ENCODE measurements around the gene NEU1.

The NEU1 gene

DNA sequence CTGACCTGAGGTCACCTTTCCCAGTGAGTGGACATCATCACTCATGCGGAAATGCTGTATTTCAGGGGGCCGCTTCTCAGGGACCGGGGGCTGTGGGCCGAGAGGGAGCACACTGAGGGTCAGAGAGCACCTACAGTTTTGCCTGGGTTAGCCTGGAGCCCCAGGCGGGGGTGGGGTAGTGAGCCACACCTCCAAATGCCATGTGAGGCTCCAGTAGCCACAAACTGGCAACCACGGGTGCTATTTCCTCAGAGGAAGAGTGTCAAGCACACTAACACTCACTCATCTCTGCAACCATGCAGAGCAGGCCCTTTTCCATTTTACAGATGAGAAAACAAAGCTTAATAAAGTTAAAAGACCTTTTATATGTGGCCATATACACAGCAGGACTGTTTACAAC lies 30.2 kb upstream of the NEU1 start:
- no peak for DNase-seq

DNA sequence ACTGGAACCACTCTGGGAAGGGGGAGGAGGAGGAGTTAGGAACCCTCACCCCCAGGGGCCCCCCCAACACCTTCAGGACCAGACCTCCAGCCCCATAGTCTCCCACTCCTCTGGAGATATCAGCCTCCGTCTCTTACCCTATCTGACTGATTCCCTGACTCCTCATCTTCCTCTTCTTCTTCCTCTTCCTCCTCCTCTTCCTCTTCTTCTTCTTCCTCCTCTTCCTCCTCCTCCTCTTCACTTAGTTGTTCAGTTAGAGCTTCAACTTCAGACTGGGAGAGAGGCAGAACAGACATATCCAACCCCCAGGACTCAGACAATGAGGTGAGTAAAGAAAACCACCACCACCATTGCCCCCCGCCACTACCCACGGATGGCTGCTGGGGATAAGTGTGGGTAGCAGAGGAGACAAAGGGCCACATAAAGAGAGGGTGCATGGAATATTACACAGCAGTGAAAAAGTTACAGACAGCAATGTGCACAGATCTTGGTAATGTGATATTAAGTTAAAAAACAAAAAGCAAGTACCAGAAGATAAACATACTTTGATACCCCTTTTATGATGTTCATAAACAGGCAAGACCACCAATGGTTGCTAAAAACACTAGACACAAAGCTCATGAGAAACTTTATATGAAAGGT lies 26.8 kb upstream of the NEU1 start:
- no peak for DNase-seq

DNA sequence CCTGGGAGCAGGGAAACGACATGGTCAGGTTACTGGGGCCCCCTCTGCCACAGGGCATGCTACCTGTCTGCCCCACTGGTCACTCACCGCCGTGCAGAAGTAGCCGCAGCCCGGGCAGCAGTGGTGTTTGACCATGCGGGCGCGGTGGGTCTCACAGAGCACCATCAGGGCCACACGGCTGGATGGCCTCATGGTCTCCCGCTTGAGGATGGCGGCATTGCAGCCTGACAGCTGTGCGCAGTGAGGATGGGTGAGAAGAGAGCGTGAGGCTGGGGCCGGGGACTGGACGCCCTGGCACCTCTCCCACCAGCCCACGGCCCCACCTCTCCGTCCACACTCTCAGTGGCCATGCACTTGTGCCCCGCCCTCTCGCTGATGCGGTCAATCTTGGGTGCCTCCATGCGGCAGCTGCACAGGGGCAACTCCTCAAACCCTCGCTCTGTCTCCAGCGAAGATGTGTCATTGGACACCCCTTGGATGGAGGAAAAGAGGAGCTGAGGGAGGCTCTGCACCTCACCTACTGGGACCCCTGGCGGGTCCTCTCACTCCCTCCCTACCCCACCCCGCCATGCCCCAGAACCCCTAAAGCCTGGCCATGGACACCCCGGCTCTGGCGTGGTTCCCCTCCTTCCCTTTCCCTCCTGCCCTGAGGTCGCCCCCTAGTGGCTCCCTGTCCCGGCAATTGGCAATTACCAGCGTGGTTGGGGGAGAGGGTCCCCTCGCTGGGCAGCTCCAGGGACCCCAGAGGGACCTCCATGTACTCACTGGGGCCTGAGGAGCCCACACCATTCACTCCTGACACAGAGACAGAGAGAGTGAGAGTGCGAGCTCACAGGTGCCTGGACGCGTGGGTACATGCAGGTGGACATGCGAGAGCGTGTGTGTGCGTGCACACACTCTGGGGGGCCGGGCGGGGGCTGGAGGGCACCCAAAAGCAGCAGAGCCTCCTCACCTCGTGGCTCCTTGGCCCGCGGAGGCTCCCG lies 25.9 kb upstream of the NEU1 start:
- no peak for DNase-seq

DNA sequence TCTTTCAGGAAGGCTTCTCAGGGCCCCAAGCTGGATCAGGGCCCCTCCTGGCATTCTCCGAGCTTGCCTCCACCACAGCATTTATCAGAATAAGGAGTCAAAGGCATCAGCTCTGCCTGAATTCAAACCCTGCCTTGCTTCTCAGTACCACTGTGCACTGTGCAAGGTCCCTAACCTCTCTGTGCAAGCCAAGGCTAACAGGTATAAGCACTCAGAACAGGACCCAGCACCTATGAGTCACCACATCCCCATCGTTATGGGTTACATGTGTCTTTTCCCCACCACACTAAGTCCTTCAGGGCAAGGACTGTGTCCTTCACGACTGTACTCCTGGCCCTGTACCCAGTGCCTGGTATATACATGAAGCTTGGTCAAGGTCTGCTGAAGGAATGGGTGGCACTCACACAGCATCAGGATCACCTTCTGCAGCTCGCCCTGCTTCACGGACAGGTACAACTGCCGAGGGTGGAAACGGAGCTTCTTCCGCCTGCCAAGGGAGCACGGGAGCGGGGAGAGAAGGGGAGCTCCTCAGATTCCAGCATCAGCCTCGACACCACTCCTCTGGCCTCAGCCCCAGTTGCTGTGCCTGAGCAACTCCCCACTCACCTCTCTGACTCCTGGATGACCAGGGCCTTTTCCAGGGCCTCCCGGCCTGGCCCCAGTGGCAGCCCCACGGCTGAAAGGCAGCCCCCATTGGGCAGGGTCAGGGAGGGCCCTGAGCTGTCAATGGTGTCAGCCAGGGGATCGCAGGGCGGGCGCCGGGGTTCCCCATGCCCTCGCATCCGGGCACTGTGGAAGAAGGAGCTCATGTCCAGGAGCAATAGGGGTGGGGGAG lies 24.8 kb upstream of the NEU1 start:
- DNase-seq = no peak

DNA sequence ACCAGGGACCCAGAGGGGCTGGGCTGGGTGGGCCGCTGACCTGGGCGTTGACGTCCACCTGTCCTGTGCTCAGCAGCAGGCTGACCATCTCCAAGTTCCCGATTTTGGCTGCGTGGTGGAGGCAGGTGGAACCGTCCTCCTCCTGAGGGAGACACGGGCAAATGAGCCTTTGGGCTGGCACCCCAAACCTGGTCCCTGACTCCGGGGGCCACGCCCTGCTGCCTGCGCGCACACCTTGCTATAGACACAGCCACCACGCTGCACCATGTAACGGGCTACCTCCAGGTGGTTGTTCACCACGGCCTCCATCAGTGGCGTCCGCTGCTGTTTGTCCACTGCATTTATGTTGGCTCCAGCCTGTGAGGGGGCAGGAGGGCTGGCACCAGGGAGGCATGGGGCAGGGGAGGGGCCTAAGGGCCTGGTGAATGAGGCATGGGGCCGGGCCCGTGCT lies 23.9 kb upstream of the NEU1 start:
- no peak for DNase-seq

DNA sequence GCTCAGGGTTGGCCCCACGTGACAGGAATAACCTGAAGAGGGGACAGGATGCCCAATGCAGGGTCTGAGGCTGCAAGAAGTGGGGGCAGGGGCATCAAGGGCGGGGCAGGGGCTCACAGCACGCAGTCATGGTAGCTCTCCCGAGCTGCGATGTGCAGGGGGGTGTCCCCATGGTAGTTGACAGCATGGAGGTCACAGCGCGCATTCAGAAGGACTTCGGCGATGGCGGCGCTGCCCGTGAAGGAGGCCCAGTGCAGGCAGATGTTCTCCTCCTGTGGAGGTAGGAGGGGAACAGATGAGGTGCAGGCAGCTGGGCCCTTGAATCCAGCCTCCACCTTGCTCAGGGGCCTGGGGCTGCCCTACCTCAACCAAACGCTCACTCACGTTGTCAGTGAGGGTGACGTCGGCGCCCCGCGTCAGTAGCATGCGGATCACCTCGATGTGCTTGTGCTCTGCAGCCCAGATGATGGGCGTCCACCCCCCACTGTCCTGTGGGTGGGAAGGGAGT lies 22.0 kb upstream of the NEU1 start:
- DNase-seq = no peak

DNA sequence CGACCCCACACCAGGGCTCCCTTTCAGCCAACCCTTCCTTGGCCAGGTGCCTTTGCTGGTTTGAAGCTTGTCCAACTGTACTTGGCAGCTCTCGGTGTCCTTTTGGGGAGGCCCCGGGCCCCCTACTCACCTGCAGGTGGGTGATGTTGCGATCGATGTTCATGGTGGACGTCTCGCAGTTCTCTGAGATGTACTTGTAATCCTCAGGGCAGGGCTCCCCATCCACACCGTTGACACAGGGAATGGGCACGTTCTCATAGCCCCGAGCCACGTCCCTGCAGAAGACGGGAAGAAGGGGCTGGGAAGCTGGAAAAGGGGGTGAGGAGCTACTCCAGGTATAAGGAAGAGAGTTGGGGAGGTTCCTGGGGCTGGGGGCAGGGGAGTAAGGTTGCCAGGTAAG lies 21.1 kb upstream of the NEU1 start:
- DNase-seq = no peak

DNA sequence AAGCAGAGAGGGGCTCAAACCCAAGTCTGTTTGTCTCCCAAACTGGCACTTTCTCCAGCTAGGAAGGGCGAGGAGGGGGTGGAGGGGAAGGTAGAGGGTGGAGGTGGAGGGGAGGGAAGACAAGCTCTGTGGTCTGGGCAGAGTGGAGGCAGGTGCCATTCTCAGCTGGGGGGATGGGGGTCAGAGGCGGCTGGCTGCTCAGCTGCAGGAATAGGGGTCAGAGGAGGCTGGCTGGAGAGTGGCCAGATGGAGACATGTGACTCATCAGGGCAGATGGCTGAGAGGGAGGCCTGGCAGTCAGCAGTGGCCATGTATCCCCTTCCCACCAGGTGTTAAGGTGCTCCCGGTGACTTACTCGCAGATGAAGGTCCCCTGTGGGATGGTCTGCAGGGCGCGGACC lies 19.7 kb upstream of the NEU1 start:
- no peak for DNase-seq

DNA sequence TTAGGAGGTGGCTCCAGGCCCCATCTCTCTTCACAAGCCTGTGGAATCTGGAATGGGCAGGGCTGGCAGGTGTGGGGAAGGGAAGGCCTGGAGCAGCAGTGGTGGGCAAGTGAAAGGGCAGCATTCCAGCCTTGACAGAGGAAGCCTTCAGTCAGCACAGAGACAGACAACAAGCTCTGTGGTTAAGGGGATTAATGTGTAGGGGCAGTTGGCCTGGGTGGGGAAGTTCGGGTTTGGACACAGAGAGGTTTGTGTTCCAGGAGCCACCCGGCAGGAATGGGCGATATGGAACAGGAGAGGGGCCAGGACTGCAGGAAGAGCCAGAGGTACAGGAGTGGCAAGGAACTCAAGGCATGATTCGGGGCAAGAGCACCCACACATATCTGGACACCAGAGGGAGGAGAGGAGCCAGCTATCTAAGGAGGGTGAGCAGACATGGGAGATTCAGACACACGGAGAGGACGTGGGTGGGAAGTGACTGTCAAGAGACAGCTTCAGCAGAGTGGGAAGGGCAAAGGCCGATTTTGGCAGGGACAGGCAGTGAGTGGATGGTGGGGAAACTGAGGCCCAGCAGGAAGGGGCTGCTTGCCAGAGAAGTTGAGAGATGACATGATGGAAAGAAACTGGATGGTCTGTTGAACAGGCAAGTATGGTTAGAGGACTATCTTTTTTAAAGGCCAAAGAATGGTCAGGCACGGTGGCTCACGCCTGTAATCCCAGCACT lies 18.7 kb upstream of the NEU1 start:
- DNase-seq = no peak

DNA sequence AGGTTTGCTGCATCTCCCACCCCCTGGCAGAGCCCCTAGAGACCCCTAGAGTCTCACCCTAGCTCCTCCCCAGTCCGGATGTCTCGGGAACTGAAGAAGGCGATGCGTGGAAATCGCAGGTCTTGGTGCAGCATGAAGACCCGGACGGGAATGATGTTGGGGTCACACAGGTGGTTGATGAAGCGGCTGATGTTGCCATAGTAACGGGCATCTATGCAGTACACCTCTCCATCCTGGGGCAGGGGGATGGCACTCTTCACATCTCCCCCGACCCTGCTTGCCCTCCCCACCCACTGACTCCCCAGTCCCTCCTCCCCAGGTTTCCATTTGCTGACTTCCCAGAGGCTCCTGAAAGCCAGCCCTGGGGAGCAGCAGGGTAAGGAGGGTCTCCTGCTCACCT lies 18.0 kb upstream of the NEU1 start:
- no peak for DNase-seq

DNA sequence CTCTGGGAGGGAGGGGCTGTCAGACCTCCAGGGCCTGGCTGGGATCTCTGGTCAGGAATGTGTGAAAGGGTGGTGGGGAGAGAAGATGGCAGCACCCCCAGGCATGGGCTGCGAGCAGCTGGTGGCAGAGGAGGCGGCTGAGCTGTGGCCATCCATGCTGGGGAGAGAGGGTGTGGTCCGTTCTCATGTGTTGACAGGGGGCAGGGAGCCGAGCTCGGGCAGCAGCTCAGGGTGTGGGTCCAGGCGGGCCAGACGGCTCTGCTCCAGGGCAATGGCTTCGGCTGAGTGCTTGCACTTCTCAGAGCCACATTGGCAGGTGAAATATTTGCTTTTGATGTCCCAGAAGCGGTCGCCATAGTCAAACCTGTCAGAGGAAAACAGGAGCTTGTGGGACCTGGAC lies 17.3 kb upstream of the NEU1 start:
- DNase-seq = no peak

DNA sequence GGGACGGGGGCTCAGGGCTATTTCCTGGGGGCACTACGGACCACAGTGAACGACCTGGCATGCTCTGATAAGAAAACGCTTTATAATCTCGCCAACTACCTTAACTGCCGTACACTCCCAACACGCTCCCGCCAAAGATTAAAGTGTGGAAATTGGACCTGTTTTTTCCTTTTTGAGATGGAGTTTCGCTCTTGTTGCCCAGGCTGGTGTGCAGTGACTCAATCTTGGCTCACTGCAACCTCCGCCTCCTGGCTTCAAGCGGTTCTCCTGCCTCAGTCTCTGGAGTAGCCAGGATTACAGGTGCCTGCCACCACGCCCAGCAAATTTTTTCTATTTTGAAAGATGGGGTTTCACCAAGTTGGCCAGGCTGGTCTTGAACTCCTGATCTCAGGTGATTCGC lies 16.5 kb upstream of the NEU1 start:
- no peak for DNase-seq

DNA sequence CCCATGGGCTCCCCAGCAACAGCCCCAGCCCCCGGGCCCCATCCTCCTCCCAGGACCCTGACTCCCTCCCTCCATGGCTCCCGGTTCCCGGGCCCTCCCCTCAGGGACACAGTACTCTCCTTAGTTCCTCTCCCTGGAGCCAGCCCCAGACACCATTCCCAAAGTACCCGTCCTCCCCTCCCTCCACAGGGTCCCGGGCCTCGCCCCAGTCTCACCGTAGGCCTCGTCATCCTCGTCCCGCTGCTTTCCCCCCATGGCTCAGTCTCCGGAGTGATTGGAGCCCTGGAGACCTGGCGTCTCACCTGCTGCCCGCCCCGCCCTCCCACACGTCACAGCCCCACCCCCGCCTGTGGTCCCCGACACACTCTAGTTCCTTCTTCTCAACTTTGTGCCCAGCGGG lies 16.1 kb upstream of the NEU1 start, which contains the start of gene SLC44A4:
Gene SLC44A4 (minus strand): TSS at position 272 of the 400 bp plus-strand sequence. CDS start 17 bp downstream, at position 255.
- no peak for DNase-seq

DNA sequence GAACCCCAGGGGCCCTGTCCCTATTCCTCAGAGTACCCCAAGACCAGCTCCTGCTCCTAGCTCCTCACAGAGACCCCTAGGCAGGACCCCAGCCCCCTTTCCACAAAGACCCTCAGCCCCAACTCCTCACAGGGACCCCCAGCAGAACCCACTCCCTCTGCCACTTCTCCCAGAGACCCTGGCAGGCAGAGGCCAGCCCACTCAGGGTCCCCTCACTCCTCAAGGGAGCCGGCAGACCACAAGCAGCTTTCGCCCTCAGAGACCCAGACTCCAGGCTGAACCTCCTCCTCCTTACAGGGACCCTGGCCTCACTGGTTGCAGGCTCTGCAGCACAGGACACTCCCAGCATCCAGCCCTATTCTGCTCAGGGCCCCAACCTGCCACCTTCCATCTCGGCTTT lies 15.6 kb upstream of the NEU1 start:
- DNase-seq = no peak

DNA sequence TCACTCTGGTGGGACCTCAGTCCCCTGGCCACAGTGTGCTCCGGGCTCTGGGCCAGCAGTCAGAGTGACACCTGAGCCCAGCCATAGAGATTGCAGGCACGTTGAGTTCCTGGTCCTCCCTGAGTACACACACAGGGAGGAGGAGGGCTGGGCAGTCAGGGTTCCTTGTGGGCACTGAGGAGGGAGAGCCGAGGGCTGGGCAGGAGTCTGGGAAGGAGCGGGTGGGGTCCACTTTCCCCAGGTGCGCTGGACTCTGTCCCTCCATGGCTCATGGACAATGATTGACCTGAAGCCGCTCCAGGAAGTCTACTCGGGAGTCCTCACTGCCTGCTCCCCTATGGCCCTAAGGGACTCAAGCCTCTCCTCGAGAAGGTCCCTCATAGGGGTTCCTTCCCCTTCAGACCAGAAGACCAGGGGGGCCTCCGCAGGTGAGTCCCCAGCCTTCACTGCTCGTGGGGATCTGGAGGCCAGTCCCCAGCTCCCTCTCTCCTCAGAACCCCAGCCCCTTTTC lies 15.1 kb upstream of the NEU1 start:
- DNase-seq = no peak

DNA sequence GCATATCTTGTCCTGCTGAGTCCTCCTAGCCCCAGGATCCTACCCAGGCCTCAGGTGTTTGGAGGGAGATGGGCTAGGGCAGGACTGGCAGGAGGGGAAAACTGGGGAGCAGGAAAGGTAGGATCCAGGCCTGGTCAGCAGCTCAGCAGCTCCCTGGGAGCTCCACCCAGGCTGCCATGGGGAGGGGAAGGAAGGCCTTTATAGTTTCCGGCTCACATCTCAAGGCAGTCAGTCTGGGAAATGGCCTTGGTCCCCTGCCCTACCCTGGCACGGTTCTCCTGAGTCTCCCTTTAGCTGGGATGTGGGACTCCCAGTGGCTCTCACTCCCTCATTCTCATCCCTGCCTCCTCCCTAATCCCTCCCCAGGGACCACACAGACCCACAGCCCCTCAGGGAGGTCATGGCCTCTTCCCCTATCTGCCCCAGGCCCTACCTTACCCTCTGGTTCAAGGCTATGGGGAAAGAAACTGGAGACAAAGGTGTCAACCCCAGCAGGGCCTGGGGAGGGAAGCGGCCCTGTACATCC lies 14.6 kb upstream of the NEU1 start:
- DNase-seq = no peak

DNA sequence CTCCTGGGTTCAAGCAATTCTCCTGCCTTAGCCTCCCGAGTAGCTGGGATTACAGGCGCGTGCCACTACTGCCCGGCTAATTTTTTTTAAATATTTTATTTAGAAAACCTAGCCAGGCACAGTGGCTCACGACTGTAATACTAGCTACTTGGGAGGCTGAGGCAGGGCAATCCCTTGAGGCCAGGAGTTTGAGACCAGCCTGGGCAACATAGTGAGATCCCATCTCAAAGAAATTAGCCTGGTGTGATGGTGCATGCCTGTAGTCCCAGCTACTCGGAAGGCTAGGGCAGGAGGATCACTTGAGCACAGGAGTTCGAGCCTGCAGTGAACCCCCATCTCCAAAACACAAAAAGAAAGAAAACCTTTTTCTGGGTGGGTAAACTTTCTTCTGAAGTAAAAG lies 13.7 kb upstream of the NEU1 start:
- no peak for DNase-seq

DNA sequence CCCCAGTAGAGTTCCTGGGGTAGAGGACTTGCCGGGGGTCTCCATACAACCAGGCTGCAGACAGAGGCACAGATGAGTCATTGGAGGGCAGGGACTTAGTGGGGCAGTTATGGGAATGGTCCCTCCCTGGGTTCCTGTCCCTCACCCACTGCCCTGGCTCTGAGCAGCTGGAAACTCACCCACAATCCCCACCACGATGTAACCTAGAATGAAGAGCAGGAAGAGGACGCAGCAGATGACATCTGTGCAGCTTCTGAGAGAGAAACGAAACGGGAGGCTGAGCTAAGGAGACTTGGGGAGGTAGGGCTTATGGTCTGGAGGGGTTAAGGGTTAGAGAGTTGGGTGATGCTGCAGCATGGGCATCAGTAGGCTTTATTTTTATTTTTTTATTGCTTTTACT lies 13.3 kb upstream of the NEU1 start:
- no peak for DNase-seq

DNA sequence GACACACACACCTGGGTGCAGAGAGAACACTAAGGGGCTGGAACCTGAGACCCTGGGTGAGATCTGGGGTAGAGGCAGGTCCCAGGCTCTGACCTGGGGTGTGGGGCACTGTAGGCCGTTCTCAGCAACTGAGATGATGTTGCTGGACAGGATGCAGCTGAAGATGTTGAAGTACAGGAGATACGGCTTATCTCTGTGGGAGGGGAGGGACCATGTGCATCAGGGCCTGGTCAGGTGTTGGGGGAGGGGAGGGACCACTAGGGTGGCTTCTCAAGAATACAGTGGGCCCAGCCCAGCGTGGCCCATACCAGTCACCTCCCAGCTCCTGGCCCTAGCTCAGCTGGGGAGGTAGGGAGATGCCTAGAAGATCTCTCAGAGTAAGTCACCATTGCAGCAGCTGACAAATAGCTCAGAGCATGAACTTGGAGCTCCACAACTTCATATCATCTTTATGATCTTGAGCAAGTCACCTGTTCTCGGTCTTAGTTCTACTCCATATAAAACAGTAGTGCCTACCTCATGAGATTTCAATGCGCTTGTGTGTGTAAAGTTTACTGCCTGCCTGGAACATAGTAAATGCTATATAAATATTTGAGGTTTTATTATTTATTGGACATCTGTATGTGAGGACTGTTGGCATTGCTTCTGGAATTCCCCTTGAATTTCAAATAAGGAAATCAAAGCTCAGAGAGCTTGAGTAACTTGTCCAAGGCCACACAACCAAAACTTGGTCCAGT lies 12.4 kb upstream of the NEU1 start:
- DNase-seq = no peak

DNA sequence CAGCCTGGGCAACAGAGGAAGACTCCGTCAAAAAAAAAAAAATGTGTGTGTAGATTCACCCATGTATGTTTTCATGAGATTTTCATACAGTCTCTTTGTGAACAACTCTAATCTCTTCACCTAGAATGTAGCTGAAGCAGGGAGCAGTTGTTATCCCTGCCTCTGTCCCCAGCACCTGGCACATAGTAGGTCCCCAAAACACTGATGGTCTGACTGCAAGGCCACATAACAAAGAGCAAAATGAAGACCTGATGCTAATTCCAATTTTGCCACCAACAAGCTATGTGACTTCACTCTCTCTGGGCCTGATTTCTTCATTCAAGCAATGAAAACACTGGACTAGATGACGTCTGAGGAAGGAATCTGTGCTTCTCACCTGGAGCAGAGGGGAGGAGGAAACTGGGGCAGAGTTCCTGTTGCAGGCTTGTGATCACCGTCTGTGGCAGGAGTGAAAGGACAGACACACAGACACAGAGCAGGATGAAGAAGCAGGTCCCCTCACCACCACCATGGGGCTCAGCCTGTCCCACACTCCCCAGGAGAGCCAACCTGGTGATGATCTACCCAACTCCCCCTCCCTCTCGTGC lies 11.6 kb upstream of the NEU1 start:
- DNase-seq = no peak
